Kasumi-1 (cell line): Measurements from ENCODE around the gene PJVK.
"Not testable (repeated sequence)": the region's sequence is repeated elsewhere in the genome, so short reads cannot be mapped to it uniquely, and the experiment has no call there.

Source experiments
- DNase-seq, 2 experiments: peaks; one replicate each; lab custom pipeline; 2025; lab: John Stamatoyannopoulos, UW

Gene PJVK

GRCh38 chr2:178450774-178451525 is at the start of gene PJVK, which contains the start of gene PRKRA:
TSS of gene PJVK (plus strand) at chr2:178451378. CDS start at chr2:178453410, 2,032 bp downstream.
TSS of gene PRKRA (minus strand) at chr2:178451175. CDS start at chr2:178451030, 145 bp downstream.
- peak; percentile 96 to 97 for DNase-seq

- no peak for DNase-seq
Observed at GRCh38 chr2:178401994-178402437, 49.2 kb upstream of the PJVK start.

GRCh38 chr2:178403671-178404306 is 47.4 kb upstream of the PJVK start:
- no peak for DNase-seq

GRCh38 chr2:178404368-178404767 is 46.8 kb upstream of the PJVK start:
- DNase-seq: no peak

GRCh38 chr2:178409261-178409660 is 41.9 kb upstream of the PJVK start:
- no peak for DNase-seq

GRCh38 chr2:178412047-178412446 is 39.1 kb upstream of the PJVK start:
- no peak for DNase-seq

- DNase-seq: not testable (repeated sequence)
Observed at GRCh38 chr2:178412453-178412852, 38.7 kb upstream of the PJVK start.

GRCh38 chr2:178413472-178414265 is 37.5 kb upstream of the PJVK start:
- DNase-seq: peak; percentile 88

- peak; percentile 98 to 99 for DNase-seq
Observed at GRCh38 chr2:178414266-178415247, 36.6 kb upstream of the PJVK start.

- no peak for DNase-seq
Observed at GRCh38 chr2:178415979-178416378, 35.2 kb upstream of the PJVK start.

- DNase-seq: no peak
Observed at GRCh38 chr2:178417916-178418315, 33.3 kb upstream of the PJVK start.

- DNase-seq: no peak
Observed at GRCh38 chr2:178418426-178418825, 32.8 kb upstream of the PJVK start.

- peak; percentile 60 to 73 for DNase-seq
Observed at GRCh38 chr2:178419123-178419522, 32.1 kb upstream of the PJVK start.

- DNase-seq: peak; percentile 19 to 27
Observed at GRCh38 chr2:178420463-178420999, 30.6 kb upstream of the PJVK start.

- no peak for DNase-seq
Observed at GRCh38 chr2:178422097-178422496, 29.1 kb upstream of the PJVK start.

- not testable (repeated sequence) for DNase-seq
Observed at GRCh38 chr2:178423746-178424145, 27.4 kb upstream of the PJVK start.

GRCh38 chr2:178425255-178425827 is 25.8 kb upstream of the PJVK start:
- DNase-seq: no peak

GRCh38 chr2:178426388-178426787 is 24.8 kb upstream of the PJVK start:
- DNase-seq: no peak

GRCh38 chr2:178427458-178427857 is 23.7 kb upstream of the PJVK start:
- DNase-seq: no peak

- DNase-seq: no peak
Observed at GRCh38 chr2:178428396-178428806, 22.8 kb upstream of the PJVK start.

GRCh38 chr2:178429336-178429735 is 21.8 kb upstream of the PJVK start:
- DNase-seq: no peak
